Measurements from ENCODE around the gene AMBP. TPM values are rescaled to one million over a fixed set of nuclear protein-coding genes. Genes with fewer than 3 reads are reported as not detected.

Gene AMBP
- total RNA-seq, 1 experiment from 2014 or later, result 0.20 TPM

- no peak overlapping the region for H2BK15ac ChIP-seq (ENCODE audit: low read depth, low read length)
- no peak overlapping the region for H4K91ac ChIP-seq (ENCODE audit: insufficient read length, low read depth, low read length)
- Mint-ChIP-seq H3K36me3 (ENCODE audit: insufficient read depth in 1 of 3, low read depth in 3 of 3) (peaks cover 16 to 52% (median 49%) of the 10 kb centered on the region in 3 experiments; a peak in 6 of 7 replicates), H3K4me3 (no peak overlapping the region), H3K27ac (no peak overlapping the region; a peak in 1 of 7 replicates), H3K4me1 (peaks cover 2 to 14% of the 10 kb centered on the region in 2 experiments), H3K27me3 (ENCODE audit: low read depth) (no peaks in the 10 kb centered on the region), H3K9me3 (no peaks in the 10 kb centered on the region)
- no peak overlapping the region for H2AFZ ChIP-seq (ENCODE audit: low read length)
- H3K79me1 ChIP-seq (ENCODE audit: insufficient read depth, low read depth, low read length, poor library complexity, severe bottlenecking), result no peaks in the 10 kb centered on the region
- no peak overlapping the region for H3K14ac ChIP-seq (ENCODE audit: insufficient read depth, low read length)
- H2AK5ac ChIP-seq (ENCODE audit: insufficient read length, low read length), result no peak overlapping the region
- no peak for DNase-seq
- no peak overlapping the region for H3K4me2 ChIP-seq (ENCODE audit: insufficient read depth, insufficient read length, low read length)
- no peak overlapping the region for H3T11ph ChIP-seq (ENCODE audit: low read length)
- H3K4ac ChIP-seq (ENCODE audit: low read depth, low read length), result no peak overlapping the region
- no peak overlapping the region for H3K23ac ChIP-seq (ENCODE audit: insufficient read length, low read depth, low read length)
- TF ChIP-seq CTCF (conservative IDR thresholded peaks at IDR 0.05), result no peak
- no peak overlapping the region for H3K18ac ChIP-seq (ENCODE audit: insufficient read length, low read depth, low read length)
- no peak overlapping the region for H4K8ac ChIP-seq (replicated peaks; ENCODE audit: insufficient read length, low read depth, low read length)
- H2BK12ac ChIP-seq (ENCODE audit: insufficient read length, low read depth, low read length), result no peak overlapping the region
- no peaks in the 10 kb centered on the region for H3K23me2 ChIP-seq (ENCODE audit: insufficient read length, low read depth, low read length, poor library complexity, severe bottlenecking)
- H2BK120ac ChIP-seq (ENCODE audit: low read depth, low read length, poor library complexity, severe bottlenecking), result no peak overlapping the region
- H3K56ac ChIP-seq (ENCODE audit: insufficient read length, low read depth, low read length), result no peak overlapping the region
- no peaks in the 10 kb centered on the region for H3K9me3 ChIP-seq (ENCODE audit: control insufficient read depth, low read depth, low read length)
- no peak overlapping the region for H2BK20ac ChIP-seq (ENCODE audit: low read depth, low read length, poor library complexity, severe bottlenecking)
- no CpG with 5 or more reads among the region's 7 CpGs for WGBS (ENCODE audit: extremely low coverage, insufficient read length, low lambda C conversion rate)
- H4K5ac ChIP-seq (ENCODE audit: insufficient read length, low read depth, low read length), result no peak overlapping the region
- H3K79me2 ChIP-seq (ENCODE audit: insufficient read depth, low read length), result no peaks in the 10 kb centered on the region
- H3K27ac ChIP-seq (ENCODE audit: insufficient read length, low read depth, low read length), result no peak overlapping the region
- H2BK5ac ChIP-seq (ENCODE audit: insufficient read length, low read length), result no peak overlapping the region
- H4K20me1 ChIP-seq (ENCODE audit: control insufficient read depth, insufficient read depth, insufficient read length), result no peaks in the 10 kb centered on the region
- no peak overlapping the region for H3K9ac ChIP-seq (ENCODE audit: extremely low read depth, insufficient read length, low read length)
- no peaks in the 10 kb centered on the region for H3K27me3 ChIP-seq (ENCODE audit: insufficient read depth, low read length)
- H3K4me1 ChIP-seq (ENCODE audit: insufficient read depth, low read length), result no peaks in the 10 kb centered on the region
Observed at GRCh38 chr9:114051706-114052105, 26.4 kb downstream of the AMBP start.
